Body of pancreas (tissue), 4 donors: ENCODE data around the gene KDM2B.

Experiments used
- CTCF ChIP-seq, 7 experiments: fragments of 450-650 bp in 4 of 7; fragments of 200-600 bp in 3 of 7; sonication (generic) in 3 of 7; IDR thresholded peaks; one replicate each; pipeline ENCODE4 v1.5.1; 2016 to 2019; ENCODE audit warnings: antibody characterized with exemption in 7 of 7
- POLR2A ChIP-seq, 3 donors: fragments of 450-650 bp; IDR thresholded peaks; one replicate each; pipeline ENCODE4 v1.6.1; 2016; ENCODE audit warnings: antibody characterized with exemption in 3 of 3, mild to moderate bottlenecking in 2 of 3

GRCh38 chr12:121534495-121535148 lies 46.2 kb downstream of the KDM2B start:
- TF ChIP-seq CTCF (IDR thresholded peaks at IDR 0.05) (no peak), POLR2A (IDR thresholded peaks at IDR 0.05) (no peak)
